BLaER1 treated with 17β-estradiol and CSF1 and Interleukin-3, amounts not matched to agents 10 nM and 100 nM (cell line): ENCODE data around the gene MELTF.
A peak's percentile ranks its signal among the peaks of the same experiment; 100 is the strongest.

ENCODE experiments used
- H3K27ac ChIP-seq, 11 experiments: shearing (Covaris generic); formaldehyde crosslinking; 2 replicates each; pipeline ENCODE4 v1.8.1; 2022
- H3K27me3 ChIP-seq, 11 experiments: shearing (Covaris generic); formaldehyde crosslinking; 2 replicates each; pipeline ENCODE4 v1.8.1; 2022
- H3K36me3 ChIP-seq, 11 experiments: shearing (Covaris generic); formaldehyde crosslinking; 2 replicates each; pipeline ENCODE4 v1.8.1; 2022
- H3K4me1 ChIP-seq, 10 experiments: shearing (Covaris generic); formaldehyde crosslinking; 2 replicates each; pipeline ENCODE4 v1.8.1; 2022
- H3K4me2 ChIP-seq, 11 experiments: shearing (Covaris generic); formaldehyde crosslinking; 2 replicates each; pipeline ENCODE4 v1.8.1; 2022
- H3K4me3 ChIP-seq, 10 experiments: shearing (Covaris generic); formaldehyde crosslinking; 2 replicates each; pipeline ENCODE4 v1.8.1; 2022
- H3K9ac ChIP-seq, 11 experiments: shearing (Covaris generic); formaldehyde crosslinking; 2 replicates each; pipeline ENCODE4 v1.8.1; 2022
- H3K9me3 ChIP-seq, 11 experiments: shearing (Covaris generic); formaldehyde crosslinking; replicated peaks in 1 of 11; 2 replicates each; pipeline ENCODE4 v1.8.1; 2022
- H4K20me1 ChIP-seq, 11 experiments: shearing (Covaris generic); formaldehyde crosslinking; 2 replicates each; pipeline ENCODE4 v1.8.1; 2022
- Cebpa-rat ChIP-seq, 11 experiments: shearing (Covaris generic); IDR thresholded peaks; 2 replicates each; pipeline ENCODE4 v1.8.1; 2022

MELTF gene

GRCh38 chr3:196962108-196962929, 67.3 kb downstream of the MELTF start:
- Histone ChIP-seq H3K27me3 (no peaks in the 10 kb centered on the region), H3K36me3 (peaks cover 0 to 13% (median 8%) of the 10 kb centered on the region in 11 experiments; a peak in 13 of 22 replicates), H3K4me1 (peaks cover 0 to 22% (median 17%) of the 10 kb centered on the region in 10 experiments; a peak in 16 of 20 replicates), H4K20me1 (peaks cover 0 to 3% (median 0%) of the 10 kb centered on the region in 11 experiments; a peak in 2 of 22 replicates), H3K4me2 (peak overlapping the region; percentile 17 to 81 (median 60); a peak in 19 of 22 replicates), H3K9ac (no peak overlapping the region), H3K27ac (no peak overlapping the region), H3K9me3 (no peaks in the 10 kb centered on the region), H3K4me3 (no peak overlapping the region)
- TF ChIP-seq Cebpa-rat (IDR thresholded peaks at IDR 0.05) = no peak

DNA sequence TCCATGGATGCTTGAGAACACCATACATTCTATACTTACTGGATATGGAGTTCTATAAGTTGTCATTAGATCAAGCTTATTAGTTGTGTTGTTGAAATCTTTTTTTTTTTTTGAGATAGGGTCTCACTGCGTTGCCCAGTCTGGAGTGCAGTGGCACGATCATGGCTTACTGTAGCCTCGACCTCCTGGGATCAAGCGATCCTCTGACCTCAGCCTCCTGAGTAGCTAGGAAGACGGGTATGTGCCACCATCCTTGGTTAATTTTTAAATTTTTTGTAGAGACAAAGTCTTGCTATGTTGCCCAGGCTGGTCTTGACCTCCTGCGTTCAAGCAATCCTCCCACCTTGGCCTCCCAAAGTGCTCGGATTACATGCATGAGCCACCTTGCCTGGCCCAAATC, 74.8 kb downstream of the MELTF start:
- Histone ChIP-seq H3K9me3 (no peaks in the 10 kb centered on the region), H4K20me1 (no peaks in the 10 kb centered on the region), H3K36me3 (peaks cover 0 to 10% (median 0%) of the 10 kb centered on the region in 11 experiments; a peak in 6 of 22 replicates), H3K4me2 (no peak overlapping the region), H3K27ac (no peak overlapping the region), H3K4me1 (no peaks in the 10 kb centered on the region; a peak in 1 of 20 replicates), H3K9ac (no peak overlapping the region), H3K4me3 (no peak overlapping the region), H3K27me3 (no peaks in the 10 kb centered on the region)
- no peak for TF ChIP-seq Cebpa-rat (IDR thresholded peaks at IDR 0.05)
